RWPE1 (cell line): ENCODE results near the gene RBBP9.
A peak's percentile ranks its signal among the peaks of the same experiment; 100 is the strongest.
"Not testable (repeated sequence)": the region's sequence is repeated elsewhere in the genome, so short reads cannot be mapped to it uniquely, and the experiment has no call there.

Experiments
- CTCF ChIA-PET: fragments of 350-600 bp; sonication (Branson Sonifier 250); formaldehyde crosslinking; extraction: SDS; loops from one replicate; lab custom pipeline; 2021; lab: Yijun Ruan, JAX
- POLR2A ChIA-PET: fragments of 400-600 bp; formaldehyde crosslinking; extraction: SDS; loops from one replicate; lab custom pipeline; 2020; ENCODE audit warnings: antibody characterized with exemption; ENCODE audit not compliant: low non-redundant PET; lab: Yijun Ruan, JAX
- DNase-seq: peaks from one replicate; pipeline ENCODE4 v3.0.0; 2012; ENCODE audit warnings: low spot score
- H3K27ac ChIP-seq: fragments of 450-650 bp; 2 replicates; pipeline ENCODE4 v1.5.1; 2017
- TF ChIP-seq, protein P1 (sequence below): fragments of 450-650 bp; conservative IDR thresholded peaks from 2 replicates; pipeline ENCODE4 v1.5.1; 2017; ENCODE audit warnings: low read depth, mild to moderate bottlenecking

Gene RBBP9

DNA sequence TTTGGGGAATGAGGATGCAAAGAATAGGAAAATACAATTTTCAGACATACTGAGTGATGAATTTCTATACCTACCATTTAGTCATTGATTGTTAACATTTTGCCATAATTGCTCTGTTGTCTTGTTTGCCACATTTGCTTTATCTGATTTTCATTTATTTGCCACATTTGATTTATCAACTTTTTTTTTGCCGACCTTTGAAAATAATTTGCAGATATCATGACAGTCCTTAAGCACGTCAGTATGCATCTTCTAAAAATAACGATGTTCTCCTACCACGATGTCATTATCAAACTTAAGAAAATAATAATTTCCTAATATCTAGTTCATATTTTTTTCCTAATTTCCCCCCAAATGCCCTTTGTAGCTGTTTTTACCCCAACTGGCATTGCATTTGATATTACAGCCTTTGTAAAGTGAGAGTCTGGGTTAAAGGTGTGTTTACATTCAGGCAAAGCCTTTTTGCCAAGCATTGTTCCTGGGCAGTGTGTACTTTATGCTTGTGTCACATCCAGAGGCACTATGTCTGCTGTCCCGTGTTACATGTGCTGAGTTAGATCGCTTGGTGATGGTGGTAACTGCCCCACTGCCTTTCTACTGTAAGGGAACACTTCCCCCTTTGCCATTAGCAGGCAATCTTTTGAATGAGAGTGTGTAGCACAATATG lies 37.1 kb upstream of the RBBP9 start:
- TF ChIP-seq, protein P1, sequence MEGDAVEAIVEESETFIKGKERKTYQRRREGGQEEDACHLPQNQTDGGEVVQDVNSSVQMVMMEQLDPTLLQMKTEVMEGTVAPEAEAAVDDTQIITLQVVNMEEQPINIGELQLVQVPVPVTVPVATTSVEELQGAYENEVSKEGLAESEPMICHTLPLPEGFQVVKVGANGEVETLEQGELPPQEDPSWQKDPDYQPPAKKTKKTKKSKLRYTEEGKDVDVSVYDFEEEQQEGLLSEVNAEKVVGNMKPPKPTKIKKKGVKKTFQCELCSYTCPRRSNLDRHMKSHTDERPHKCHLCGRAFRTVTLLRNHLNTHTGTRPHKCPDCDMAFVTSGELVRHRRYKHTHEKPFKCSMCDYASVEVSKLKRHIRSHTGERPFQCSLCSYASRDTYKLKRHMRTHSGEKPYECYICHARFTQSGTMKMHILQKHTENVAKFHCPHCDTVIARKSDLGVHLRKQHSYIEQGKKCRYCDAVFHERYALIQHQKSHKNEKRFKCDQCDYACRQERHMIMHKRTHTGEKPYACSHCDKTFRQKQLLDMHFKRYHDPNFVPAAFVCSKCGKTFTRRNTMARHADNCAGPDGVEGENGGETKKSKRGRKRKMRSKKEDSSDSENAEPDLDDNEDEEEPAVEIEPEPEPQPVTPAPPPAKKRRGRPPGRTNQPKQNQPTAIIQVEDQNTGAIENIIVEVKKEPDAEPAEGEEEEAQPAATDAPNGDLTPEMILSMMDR: no peak
- ChIA-PET CTCF (no interaction called here), POLR2A (no interaction called here)
- DNase-seq: no peak
- H3K27ac ChIP-seq: no peak overlapping the region

- CTCF ChIA-PET: no interaction called here
- TF ChIP-seq, protein P1: no peak
- no peak overlapping the region for H3K27ac ChIP-seq
- POLR2A ChIA-PET: no interaction called here
- DNase-seq: no peak
These were observed 36.5 kb upstream of the RBBP9 start for GRCh38 chr20:18533491-18533890.

- no peak overlapping the region for H3K27ac ChIP-seq
- TF ChIP-seq, protein P1: no peak
- ChIA-PET POLR2A (no interaction called here), CTCF (no interaction called here)
- no peak for DNase-seq
These were observed 35.6 kb upstream of the RBBP9 start for GRCh38 chr20:18532626-18533025.

- TF ChIP-seq, protein P1: no peak
- CTCF ChIA-PET: no interaction called here
- DNase-seq: no peak
- H3K27ac ChIP-seq: no peak overlapping the region
- POLR2A ChIA-PET: no interaction called here
These were observed 32.0 kb upstream of the RBBP9 start for GRCh38 chr20:18529041-18529440.

DNA sequence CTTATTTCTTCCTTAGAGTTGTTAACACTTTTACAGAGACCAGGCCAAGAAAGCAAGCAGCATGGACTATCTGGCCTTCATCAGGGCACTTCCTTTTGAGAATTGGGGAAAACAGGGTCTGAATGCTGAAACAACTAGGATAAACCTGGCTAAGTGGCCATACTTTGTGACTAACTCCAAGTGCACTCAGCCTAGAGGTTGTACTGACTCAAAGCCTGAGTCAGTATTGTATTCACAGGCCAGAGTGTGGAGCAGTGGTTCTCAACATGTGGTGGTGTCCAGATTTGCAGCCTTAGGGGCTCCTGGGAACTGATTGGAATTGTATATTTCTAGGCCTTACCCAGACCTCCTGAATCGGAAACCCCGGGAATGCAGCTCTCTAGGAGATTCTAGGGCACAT lies 30.8 kb upstream of the RBBP9 start:
- ChIA-PET POLR2A (no interaction called here), CTCF (no interaction called here)
- H3K27ac ChIP-seq: no peak overlapping the region
- DNase-seq: peak; percentile 30
- TF ChIP-seq, protein P1: no peak

DNA sequence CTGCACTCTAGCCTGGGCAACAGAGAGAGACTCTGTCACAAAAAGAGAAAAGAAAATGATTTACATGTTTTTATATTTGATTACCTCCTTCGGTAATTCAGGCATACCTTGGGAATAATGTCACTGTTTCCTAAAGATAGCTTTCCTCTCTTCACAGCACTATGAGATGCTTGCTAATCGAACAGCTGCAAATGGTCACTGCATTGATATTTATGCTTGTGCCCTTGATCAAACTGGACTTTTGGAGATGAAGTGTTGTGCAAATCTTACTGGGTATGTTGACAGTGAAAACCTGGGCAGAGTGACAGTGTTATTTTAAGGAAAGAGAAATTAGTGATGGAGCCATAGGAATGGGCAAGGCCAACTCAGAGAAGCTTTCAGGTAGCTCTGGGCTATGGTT lies 30.3 kb upstream of the RBBP9 start:
- ChIA-PET POLR2A (no interaction called here), CTCF (no interaction called here)
- no peak overlapping the region for H3K27ac ChIP-seq
- no peak for DNase-seq
- TF ChIP-seq, protein P1: no peak

GRCh38 chr20:18526761-18527160 lies 29.7 kb upstream of the RBBP9 start:
- CTCF ChIA-PET, H3K27ac ChIP-seq, POLR2A ChIA-PET, DNase-seq: not testable (repeated sequence)
